ENCODE results near the gene SORCS3. TPM values are rescaled to one million over a fixed set of nuclear protein-coding genes. Genes with fewer than 3 reads are reported as not detected.

Gene SORCS3
- total RNA-seq, 4 donors from 2014 or later, result not detected

GRCh38 chr10:105247831-105248499 is 606.9 kb downstream of the SORCS3 start:
- no peak overlapping the region for H3K27ac ChIP-seq
- H3K4me1 ChIP-seq, result no peaks in the 10 kb centered on the region
- H3K36me3 ChIP-seq, result no peaks in the 10 kb centered on the region
- H3K4me3 ChIP-seq (replicated peaks in 1 of 3), result no peak overlapping the region
- no peaks in the 10 kb centered on the region for H3K27me3 ChIP-seq
- 78 to 83% methylated on average over 5 of the region's 5 CpGs for WGBS, 2 donors
- intact Hi-C loops (cut with DNase I), result no loop called here
- TF ChIP-seq POLR2A (IDR thresholded peaks at IDR 0.05), result no peak
- no peak for TF ChIP-seq CTCF (IDR thresholded peaks at IDR 0.05)
- H3K9me3 ChIP-seq, result no peaks in the 10 kb centered on the region
- no peak for DNase-seq

GRCh38 chr10:105252911-105253310 is 611.8 kb downstream of the SORCS3 start:
- intact Hi-C loops (cut with DNase I), result no loop called here
- Histone ChIP-seq H3K27me3 (no peaks in the 10 kb centered on the region), H3K9me3 (no peaks in the 10 kb centered on the region), H3K36me3 (no peaks in the 10 kb centered on the region), H3K4me3 (replicated peaks in 1 of 3) (no peak overlapping the region), H3K4me1 (no peaks in the 10 kb centered on the region), H3K27ac (no peak overlapping the region)
- TF ChIP-seq POLR2A (IDR thresholded peaks at IDR 0.05), result no peak
- no peak for TF ChIP-seq CTCF (IDR thresholded peaks at IDR 0.05)
- DNase-seq, result no peak

- TF ChIP-seq CTCF (IDR thresholded peaks at IDR 0.05) (no peak), POLR2A (IDR thresholded peaks at IDR 0.05) (no peak)
- no peak overlapping the region for H3K4me3 ChIP-seq (replicated peaks in 1 of 3)
- intact Hi-C loops (cut with DNase I), result no loop called here
- H3K9me3 ChIP-seq, result no peaks in the 10 kb centered on the region
- WGBS, 2 donors, result 78 to 80% methylated on average over 8 of the region's 8 CpGs
- no peaks in the 10 kb centered on the region for H3K27me3 ChIP-seq
- H3K4me1 ChIP-seq, result no peaks in the 10 kb centered on the region
- no peak for DNase-seq
- no peaks in the 10 kb centered on the region for H3K36me3 ChIP-seq
- no peak overlapping the region for H3K27ac ChIP-seq
Measured at GRCh38 chr10:105253515-105254212, 612.6 kb downstream of the SORCS3 start.

- DNase-seq, result no peak
- no peaks in the 10 kb centered on the region for H3K36me3 ChIP-seq
- H3K27ac ChIP-seq, result no peak overlapping the region
- TF ChIP-seq POLR2A (IDR thresholded peaks at IDR 0.05) (no peak), CTCF (IDR thresholded peaks at IDR 0.05) (no peak)
- no peak overlapping the region for H3K4me3 ChIP-seq (replicated peaks in 1 of 3)
- whole genome bisulfite sequencing, 2 donors, result 70 to 75% methylated on average over 3 of the region's 3 CpGs
- no peaks in the 10 kb centered on the region for H3K9me3 ChIP-seq
- H3K27me3 ChIP-seq, result no peaks in the 10 kb centered on the region
- intact Hi-C loops (cut with DNase I), result no loop called here
- no peaks in the 10 kb centered on the region for H3K4me1 ChIP-seq
Measured at GRCh38 chr10:105258036-105258673, 617.1 kb downstream of the SORCS3 start.

GRCh38 chr10:105258674-105259065 is 617.6 kb downstream of the SORCS3 start:
- Histone ChIP-seq H3K27ac (no peak overlapping the region), H3K36me3 (no peaks in the 10 kb centered on the region), H3K4me3 (replicated peaks in 1 of 3) (no peak overlapping the region), H3K27me3 (no peaks in the 10 kb centered on the region), H3K9me3 (no peaks in the 10 kb centered on the region), H3K4me1 (no peaks in the 10 kb centered on the region)
- no peak for DNase-seq
- 30 to 37% methylated on average over 1 of the region's 1 CpG for WGBS, 2 donors
- TF ChIP-seq CTCF (IDR thresholded peaks at IDR 0.05) (no peak), POLR2A (IDR thresholded peaks at IDR 0.05) (no peak)
- intact Hi-C loops (cut with DNase I), result no loop called here
